ENCODE measurements around the gene ETF1.

Gene ETF1

GRCh38 chr5:138542956-138543729 is at the start of gene ETF1:
Gene ETF1, minus strand, starts transcription at chr5:138543236. Its CDS starts 318 bp downstream, at chr5:138542918.
- peak; percentile 100 for DNase-seq (ENCODE audit: low spot score)

DNA sequence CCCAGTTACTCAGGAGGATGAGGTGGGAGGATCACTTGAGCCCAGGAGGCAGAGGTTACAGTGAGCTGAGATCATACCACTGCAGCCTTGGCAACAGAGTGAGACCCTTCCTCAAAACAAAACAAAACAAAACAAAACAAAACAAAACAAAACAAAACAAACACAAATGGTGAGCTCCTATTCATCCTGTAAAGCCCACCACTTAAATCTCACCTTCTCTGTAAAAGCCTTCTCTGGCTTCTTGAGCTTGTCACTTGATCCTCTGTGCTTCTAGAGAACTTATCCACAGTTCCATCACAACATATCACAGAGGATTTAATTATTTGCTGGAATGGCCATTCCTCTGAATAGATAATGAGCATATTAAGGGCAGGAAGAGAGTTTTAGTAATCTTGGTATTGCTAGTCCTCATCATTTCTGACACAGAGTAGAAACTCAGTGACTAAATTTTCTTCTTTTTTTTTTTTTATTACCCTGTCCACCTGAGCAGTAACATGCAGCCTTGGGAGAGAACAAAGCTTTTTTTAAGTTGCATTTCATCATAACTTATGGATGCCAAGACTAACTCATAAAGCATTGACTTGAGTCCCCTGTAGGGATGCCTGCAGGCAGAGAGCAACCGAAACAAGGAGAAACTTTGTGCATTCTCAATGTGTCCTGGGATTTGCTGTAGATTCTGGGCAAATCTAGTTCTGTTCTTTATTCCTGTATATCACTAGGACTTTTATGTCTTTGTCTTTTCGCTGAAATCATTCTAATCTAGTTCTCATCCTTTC is 45.2 kb upstream of the ETF1 start:
- DNase-seq (ENCODE audit: low spot score) = no peak

DNA sequence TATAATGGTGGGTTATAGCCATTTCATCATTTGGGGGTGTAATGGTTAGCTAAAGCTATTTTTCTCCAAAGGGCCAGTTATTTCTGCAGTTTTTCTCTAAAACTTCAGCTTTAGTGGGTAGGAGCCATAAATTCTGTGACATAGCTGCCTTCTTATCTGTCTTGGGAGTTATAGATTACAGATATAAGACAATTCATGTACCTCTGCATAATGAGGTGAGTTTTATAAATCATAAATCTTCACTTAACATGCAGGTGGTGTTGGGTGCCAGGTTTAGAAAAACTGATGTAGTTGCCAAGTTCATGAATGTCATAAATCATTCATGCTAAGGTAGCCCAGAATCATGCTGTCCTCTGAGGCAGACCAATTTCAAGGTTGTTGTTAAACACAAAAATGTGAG is 42.1 kb upstream of the ETF1 start:
- DNase-seq (ENCODE audit: low spot score) = no peak

DNA sequence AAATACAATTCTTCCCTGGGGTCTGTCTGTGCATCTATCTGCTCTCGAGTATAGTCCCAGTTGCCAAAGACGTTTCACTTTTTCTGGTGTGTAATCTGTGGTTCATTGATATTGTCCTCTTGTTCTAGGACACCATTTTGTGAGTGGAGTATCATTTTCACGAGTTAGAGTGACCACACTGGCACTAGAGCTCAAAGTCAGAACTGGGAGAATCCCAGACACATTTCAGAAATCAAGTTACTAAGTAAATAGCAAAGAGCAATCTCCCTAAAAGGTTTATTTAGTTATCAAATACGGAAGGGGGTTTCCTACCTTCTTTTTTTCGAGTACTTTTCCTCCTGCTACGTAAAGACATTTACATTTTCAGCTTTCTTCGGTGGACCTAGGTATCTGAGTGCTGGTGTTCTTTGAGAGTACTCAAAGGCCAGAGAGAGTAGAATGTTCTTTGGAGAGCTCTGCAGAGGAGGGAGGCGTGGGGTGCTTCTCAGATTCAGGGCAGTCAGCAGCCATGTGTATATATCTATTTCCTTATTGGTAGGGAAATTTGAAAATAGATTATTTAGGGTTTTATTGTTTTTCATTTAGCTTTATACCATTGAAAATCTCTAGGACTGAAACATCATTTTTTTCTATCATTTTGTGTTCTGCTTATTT is 41.1 kb upstream of the ETF1 start:
- no peak for DNase-seq (ENCODE audit: low spot score)

DNA sequence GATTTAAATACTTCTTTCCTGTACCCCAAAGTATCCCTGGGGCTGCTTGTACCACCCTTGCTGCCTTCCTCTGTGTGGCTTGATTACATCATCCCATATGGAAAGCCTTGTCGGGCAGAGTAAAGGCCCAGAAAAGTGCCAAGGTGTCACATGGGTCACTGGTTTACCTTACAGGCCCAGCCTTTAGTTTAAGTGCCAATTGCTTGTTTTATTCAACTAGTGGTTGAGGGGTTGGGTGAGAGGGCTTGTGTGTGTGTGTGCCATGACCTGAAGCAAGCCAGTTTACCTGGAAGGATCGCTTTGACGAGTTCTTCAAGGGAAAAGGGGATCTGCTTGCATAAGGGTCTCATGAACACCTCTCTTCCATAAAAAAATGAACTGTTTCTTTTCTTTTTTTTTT is 39.9 kb upstream of the ETF1 start:
- no peak for DNase-seq (ENCODE audit: low spot score)

DNA sequence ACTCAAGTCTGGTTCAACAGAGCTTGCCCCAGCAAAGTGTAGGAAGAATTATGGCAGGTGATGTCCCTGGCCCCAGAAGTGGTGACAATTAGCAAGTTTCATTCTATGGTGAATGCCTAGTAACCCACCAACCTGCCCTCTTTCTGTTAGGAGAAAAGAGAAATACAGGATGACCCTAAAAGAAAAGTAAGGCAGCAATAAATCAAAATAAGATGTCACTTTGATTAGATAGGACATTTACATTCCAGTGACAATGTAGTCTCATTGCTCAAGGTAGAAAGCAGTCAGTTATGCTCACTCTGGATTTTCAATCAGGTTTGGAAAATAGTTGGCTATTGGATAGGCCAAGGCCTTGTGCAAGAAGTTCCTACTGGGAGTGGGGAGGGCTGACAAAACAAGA is 37.7 kb upstream of the ETF1 start:
- no peak for DNase-seq (ENCODE audit: low spot score)

- DNase-seq (ENCODE audit: low spot score) = no peak
These were observed 37.0 kb upstream of the ETF1 start for GRCh38 chr5:138580001-138580400.

- no peak for DNase-seq (ENCODE audit: low spot score)
These were observed 36.5 kb upstream of the ETF1 start for GRCh38 chr5:138579517-138579863.

DNA sequence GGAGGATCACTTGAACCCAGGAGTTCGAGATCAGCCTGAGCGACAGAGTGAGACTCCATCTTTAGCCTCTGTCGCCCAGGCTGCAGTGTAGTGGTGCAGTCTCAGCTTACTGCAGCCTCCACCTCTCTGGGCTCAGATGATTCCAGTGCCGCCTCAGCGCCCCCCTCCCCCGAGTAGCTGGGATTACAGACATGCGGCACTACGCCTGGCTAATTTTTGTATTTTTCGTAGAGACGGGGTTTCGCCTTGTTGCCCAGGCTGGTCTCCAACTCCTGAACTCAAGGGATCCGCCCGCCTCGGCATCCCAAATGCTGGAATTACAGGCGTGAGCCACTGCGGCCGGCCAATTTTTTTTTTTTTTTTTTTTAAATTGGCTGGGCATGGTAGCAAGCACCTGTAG is 34.4 kb upstream of the ETF1 start:
- no peak for DNase-seq (ENCODE audit: low spot score)

GRCh38 chr5:138575194-138576015 is 32.4 kb upstream of the ETF1 start, which contains the start of gene HSPA9:
Gene HSPA9, minus strand, starts transcription at chr5:138575401. Its CDS starts 83 bp downstream, at chr5:138575318.
- peak; percentile 99 for DNase-seq (ENCODE audit: low spot score)

DNA sequence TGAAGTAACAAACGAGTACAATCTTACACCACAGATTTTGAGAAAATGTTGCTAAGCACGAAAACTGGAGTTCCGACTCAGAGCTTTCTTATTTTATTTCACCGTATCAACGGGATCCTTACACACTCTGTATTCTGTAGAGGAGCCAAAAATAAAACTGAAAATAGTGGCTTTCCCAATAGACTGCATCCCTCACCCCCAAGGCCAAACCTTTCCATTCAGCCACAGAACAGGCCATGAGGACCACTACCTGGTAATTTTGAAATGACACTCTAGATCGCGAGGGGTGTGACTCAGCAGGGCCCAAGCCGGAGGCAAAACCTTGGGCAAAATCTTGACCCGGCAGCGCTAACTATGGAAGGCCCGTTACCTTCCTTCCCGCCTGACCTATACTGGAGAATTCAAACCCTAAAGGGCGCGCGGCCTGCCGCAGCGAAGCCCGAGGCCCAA is 31.7 kb upstream of the ETF1 start:
- DNase-seq (ENCODE audit: low spot score) = no peak

DNA sequence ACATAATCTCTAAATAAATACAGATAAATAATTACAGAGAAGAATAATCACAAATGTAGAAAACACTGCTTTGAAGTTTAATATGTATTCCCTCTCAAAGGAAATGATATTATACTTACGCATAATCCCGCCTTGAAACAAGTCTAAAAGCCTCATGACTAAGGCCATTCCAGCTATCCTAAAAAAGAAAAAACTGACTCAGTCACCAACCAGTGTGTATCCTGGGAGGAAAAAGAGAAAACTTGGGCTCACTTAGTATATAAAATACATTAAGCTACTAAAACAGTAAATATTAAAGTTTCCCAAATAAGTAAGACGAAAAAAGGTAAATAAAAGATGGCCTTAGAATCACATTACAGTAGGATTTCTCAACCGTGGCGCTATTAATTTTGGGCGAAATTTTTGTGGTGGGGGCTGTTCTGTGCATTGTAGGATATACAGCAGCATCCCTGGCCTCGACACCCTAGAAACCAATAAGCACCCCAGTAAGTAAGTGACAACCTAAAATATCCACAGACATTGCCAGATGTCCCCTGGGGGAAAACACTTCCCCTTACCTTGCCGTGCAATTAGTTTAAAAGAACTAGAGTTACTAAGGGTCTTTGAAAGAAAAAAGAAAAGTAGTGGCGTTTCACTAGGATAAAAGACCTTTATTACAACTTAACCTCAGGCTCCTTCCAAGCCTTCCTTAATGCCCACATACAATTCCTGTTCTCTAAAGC is 31.1 kb upstream of the ETF1 start:
- DNase-seq (ENCODE audit: low spot score) = peak; percentile 53

DNA sequence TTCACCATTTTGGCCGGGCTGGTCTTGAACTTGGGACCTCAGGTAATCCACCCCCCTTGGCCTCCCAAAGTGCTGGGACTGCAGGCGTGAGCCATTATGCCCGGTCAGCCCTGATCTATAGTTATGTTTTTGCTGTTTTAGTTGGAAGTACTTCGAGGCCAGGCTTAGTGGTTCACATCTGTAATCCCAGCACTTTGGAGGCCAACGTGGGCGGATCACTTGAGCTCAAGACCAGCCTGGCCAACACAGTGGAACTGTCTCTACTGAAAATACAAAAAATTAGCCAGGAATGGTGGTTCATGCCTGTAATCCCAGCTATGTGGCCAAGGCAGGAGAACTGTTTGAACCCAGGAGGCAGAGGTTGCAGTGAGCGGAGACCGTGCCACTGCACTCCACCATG is 30.2 kb upstream of the ETF1 start:
- no peak for DNase-seq (ENCODE audit: low spot score)

GRCh38 chr5:138570871-138571270 is 27.8 kb upstream of the ETF1 start:
- DNase-seq (ENCODE audit: low spot score) = no peak

- no peak for DNase-seq (ENCODE audit: low spot score)
These were observed 26.7 kb upstream of the ETF1 start for GRCh38 chr5:138569782-138570181.

- no peak for DNase-seq (ENCODE audit: low spot score)
These were observed 25.2 kb upstream of the ETF1 start for GRCh38 chr5:138568061-138568824.

- DNase-seq (ENCODE audit: low spot score) = no peak
These were observed 23.8 kb upstream of the ETF1 start for GRCh38 chr5:138566792-138567191.

GRCh38 chr5:138565100-138565821 is 22.2 kb upstream of the ETF1 start:
- DNase-seq (ENCODE audit: low spot score) = no peak

GRCh38 chr5:138564242-138564641 is 21.2 kb upstream of the ETF1 start:
- DNase-seq (ENCODE audit: low spot score) = no peak
